Endothelial cell of umbilical vein (primary cell): ENCODE measurements around the gene SLC12A9. TPM values are rescaled to one million over a fixed set of nuclear protein-coding genes. Genes with fewer than 3 reads are reported as not detected.

Experiments
- BruUV-seq: library from RNA; stranded (reverse); fragments of 400-500 nt; replicated peaks from 2 replicates; lab custom pipeline; 2021; lab: Mats Ljungman, UMichigan
- CTCF ChIA-PET: fragments of 300-600, 350-600 bp; sonication (Branson Sonifier 250); formaldehyde crosslinking; loops from one replicate; lab custom pipeline; 2021; ENCODE audit warnings: antibody characterized with exemption, inconsistent platforms; lab: Charles Lee
- POLR2A ChIA-PET: fragments of 300-600, 350-600 bp; sonication (Branson Sonifier 250); formaldehyde crosslinking; loops from one replicate; lab custom pipeline; 2021; ENCODE audit warnings: antibody characterized with exemption, inconsistent platforms; lab: Charles Lee
- DNase-seq: peaks from one replicate; pipeline ENCODE4 v3.0.0-alpha.2; 2011; ENCODE audit warnings: low read depth, low spot score
- FAIRE-seq: peaks from 2 replicates; lab custom pipeline; 2011; peaks lifted over from hg19 to GRCh38; lab: Jason Lieb, UNC
- H2AFZ ChIP-seq: 2 replicates; pipeline ENCODE4 v1.6.0; 2012; ENCODE audit warnings: low read depth, low read length, control low read depth, inconsistent platforms
- H3K27ac ChIP-seq: 2 replicates; pipeline ENCODE4 v1.5.1; 2011; ENCODE audit warnings: low read depth, mild to moderate bottlenecking, control low read depth, low read length, moderate library complexity; ENCODE audit not compliant: insufficient read depth
- H3K27me3 ChIP-seq, 2 experiments: 2 replicates each; pipeline versions ENCODE4 v1.6.0 to v1.6.1; 2011; ENCODE audit warnings: low read length in 2 of 2, mixed read lengths in 1 of 2; ENCODE audit not compliant: control insufficient read depth in 2 of 2, insufficient read depth in 2 of 2
- H3K36me3 ChIP-seq, 2 experiments: 2 replicates in 1 of 2; 3 replicates in 1 of 2; pipeline ENCODE4 v1.5.1; 2011; ENCODE audit warnings: low read length in 2 of 2, mild to moderate bottlenecking in 1 of 2, moderate library complexity in 1 of 2; ENCODE audit not compliant: control insufficient read depth in 2 of 2, insufficient read depth in 2 of 2; ENCODE audit errors: extremely low read depth in 1 of 2
- H3K4me1 ChIP-seq: 3 replicates; pipeline ENCODE4 v1.5.1; 2011; ENCODE audit warnings: mild to moderate bottlenecking, low read length; ENCODE audit not compliant: control insufficient read depth, insufficient read depth; ENCODE audit errors: extremely low read depth
- H3K4me2 ChIP-seq: 2 replicates; pipeline ENCODE4 v1.6.1; 2011; ENCODE audit warnings: low read length, control low read depth, mixed read lengths; ENCODE audit not compliant: insufficient read depth
- H3K4me3 ChIP-seq, 3 experiments: fragments of 200-600 bp in 1 of 3; sonication (generic), shearing (Covaris generic) in 1 of 3; replicated peaks in 1 of 3; 2 replicates each; pipeline ENCODE4 v1.5.1; 2011 to 2016; ENCODE audit warnings: control low read depth in 3 of 3, low read length in 3 of 3, mild to moderate bottlenecking in 2 of 3, inconsistent platforms in 1 of 3, low read depth in 1 of 3, moderate library complexity in 1 of 3; ENCODE audit not compliant: insufficient read depth in 1 of 3
- H3K79me2 ChIP-seq: 2 replicates; pipeline ENCODE4 v1.6.0; 2012; ENCODE audit warnings: low read length, inconsistent platforms; ENCODE audit not compliant: control insufficient read depth, insufficient read depth
- H3K9ac ChIP-seq: replicated peaks from 2 replicates; pipeline ENCODE3; 2011; ENCODE audit warnings: low read length, control low read depth; ENCODE audit not compliant: insufficient read depth; ENCODE audit errors: extremely low read depth
- H3K9me1 ChIP-seq: replicated peaks from 3 replicates; pipeline ENCODE4 v1.6.0; 2011; ENCODE audit warnings: mild to moderate bottlenecking, low read length; ENCODE audit not compliant: control insufficient read depth, insufficient read depth; ENCODE audit errors: extremely low read depth
- H3K9me3 ChIP-seq: replicated peaks from 2 replicates; pipeline ENCODE4 v1.5.1; 2012; ENCODE audit warnings: low read length, inconsistent platforms; ENCODE audit not compliant: control insufficient read depth, insufficient read depth
- H4K20me1 ChIP-seq: replicated peaks from 2 replicates; pipeline ENCODE3; 2011; ENCODE audit warnings: mild to moderate bottlenecking, low read length; ENCODE audit not compliant: control insufficient read depth, insufficient read depth; ENCODE audit errors: extremely low read depth
- EZH2 ChIP-seq: IDR thresholded peaks from 2 replicates; pipeline ENCODE4 v1.6.1; 2012; ENCODE audit warnings: borderline replicate concordance, low read depth, mild to moderate bottlenecking, moderate library complexity, low read length, inconsistent platforms; ENCODE audit not compliant: severe bottlenecking
- FOS ChIP-seq: IDR thresholded peaks from 2 replicates; pipeline ENCODE4 v1.6.1; 2011; ENCODE audit warnings: mild to moderate bottlenecking, low read length, moderate library complexity, borderline replicate concordance; ENCODE audit not compliant: insufficient read depth
- GATA2 ChIP-seq: IDR thresholded peaks from 2 replicates; pipeline ENCODE4 v1.7.0; 2011; ENCODE audit warnings: low read depth, mild to moderate bottlenecking, moderate library complexity, mixed read lengths, low read length; ENCODE audit not compliant: insufficient read length, insufficient read depth
- JUN ChIP-seq: IDR thresholded peaks from 2 replicates; pipeline ENCODE4 v1.6.1; 2011; ENCODE audit warnings: borderline replicate concordance, low read depth; ENCODE audit not compliant: insufficient read length, insufficient read depth
- MAX ChIP-seq: IDR thresholded peaks from 2 replicates; pipeline ENCODE4 v1.6.1; 2011; ENCODE audit not compliant: insufficient read depth, insufficient read length
- MYC ChIP-seq: IDR thresholded peaks from one replicate; pipeline ENCODE4 v1.6.1; 2011; ENCODE audit warnings: mild to moderate bottlenecking, low read depth, low read length
- POLR2A ChIP-seq: IDR thresholded peaks from 2 replicates; pipeline ENCODE4 v1.6.1; 2012; ENCODE audit warnings: low read depth, mild to moderate bottlenecking, control low read depth, low read length
- POLR2AphosphoS5 ChIP-seq: IDR thresholded peaks from 2 replicates; pipeline ENCODE4 v1.6.1; 2012; ENCODE audit warnings: low read depth, mild to moderate bottlenecking, control low read depth, low read length, moderate library complexity; ENCODE audit not compliant: insufficient read depth
- dilution Hi-C: fragments of 300-500 bp; cut with MboI; formaldehyde crosslinking; loops from one replicate; pipeline ENCODE4 v1.15.0; 2019; ENCODE audit warnings: low sequenced_read_pairs; ENCODE audit not compliant: extremely low pct_ligation_motif_present
- intact Hi-C: fragments of 100-400 bp; cut with micrococcal nuclease; formaldehyde crosslinking; loops from one replicate; pipeline ENCODE4 v1.10.0; 2022
- polyA plus RNA-seq, 4 experiments: library from polyadenylated mRNA; depleted of rRNA in 3 of 4; stranded (reverse) in 3 of 4; unstranded in 1 of 4; fragments of >200 nt; gene quantifications; 2 replicates each; pipeline versions ENCODE4 v1.2.1 to v1.2.3, GENCODE V29; 2011 to 2012; ENCODE audit warnings: missing spikeins in 1 of 4
- total RNA-seq: library from RNA; stranded (reverse); gene quantifications from 2 replicates; pipeline ENCODE4 v1.2.3, GENCODE V29; 2021
- TF ChIP-seq, protein P1 (sequence below), 2 donors: IDR thresholded peaks; 1 replicate in 1 of 2; 2 replicates in 1 of 2; pipeline ENCODE4 v1.5.1; 2011; ENCODE audit warnings: low read length in 2 of 2, mild to moderate bottlenecking in 2 of 2, moderate library complexity in 2 of 2, control low read depth in 1 of 2, inconsistent platforms in 1 of 2, low read depth in 1 of 2; ENCODE audit not compliant: insufficient read depth in 1 of 2; ENCODE audit errors: extremely low read depth in 1 of 2

The SLC12A9 gene
- total and polyA plus RNA-seq, 2 donors (not counting 3 experiments of a cell fraction or from before 2014, with no cell fraction given): 35.0 to 37.0 TPM

GRCh38 chr7:100865938-100866728 is 13.6 kb downstream of the SLC12A9 start:
- intact Hi-C loops (loop anchor here (1.0 to 10.0 kb wide), 3 partner anchors 64 to 281 kb away; partner anchors contain the start of genes FBXO24 and LRCH4), dilution Hi-C loops (no loop called here)
- Histone ChIP-seq H3K4me1 (peaks cover 36% of the 10 kb centered on the region), H2AFZ (no peak overlapping the region), H3K27ac (peak overlapping the region; percentile 90), H3K79me2 (peaks cover 25% of the 10 kb centered on the region), H3K4me3 (peak overlapping the region in 1 of 3 experiments; percentile 87), H3K27me3 (no peaks in the 10 kb centered on the region), H3K4me2 (peak overlapping the region; percentile 86), H3K36me3 (peaks cover 4 to 11% of the 10 kb centered on the region in 2 experiments), H3K9me1 (no peaks in the 10 kb centered on the region), H4K20me1 (no peaks in the 10 kb centered on the region), H3K9me3 (no peaks in the 10 kb centered on the region), H3K9ac (peak overlapping the region; percentile 98)
- FAIRE-seq: peak; percentile 88
- DNase-seq: peak; percentile 67
- POLR2A ChIA-PET: interaction anchor here (1.0 kb wide), 1 partner anchor 9 kb away, joined by 4 read pairs; the partner anchor contains the start of gene SRRT
- TF ChIP-seq, protein P1, sequence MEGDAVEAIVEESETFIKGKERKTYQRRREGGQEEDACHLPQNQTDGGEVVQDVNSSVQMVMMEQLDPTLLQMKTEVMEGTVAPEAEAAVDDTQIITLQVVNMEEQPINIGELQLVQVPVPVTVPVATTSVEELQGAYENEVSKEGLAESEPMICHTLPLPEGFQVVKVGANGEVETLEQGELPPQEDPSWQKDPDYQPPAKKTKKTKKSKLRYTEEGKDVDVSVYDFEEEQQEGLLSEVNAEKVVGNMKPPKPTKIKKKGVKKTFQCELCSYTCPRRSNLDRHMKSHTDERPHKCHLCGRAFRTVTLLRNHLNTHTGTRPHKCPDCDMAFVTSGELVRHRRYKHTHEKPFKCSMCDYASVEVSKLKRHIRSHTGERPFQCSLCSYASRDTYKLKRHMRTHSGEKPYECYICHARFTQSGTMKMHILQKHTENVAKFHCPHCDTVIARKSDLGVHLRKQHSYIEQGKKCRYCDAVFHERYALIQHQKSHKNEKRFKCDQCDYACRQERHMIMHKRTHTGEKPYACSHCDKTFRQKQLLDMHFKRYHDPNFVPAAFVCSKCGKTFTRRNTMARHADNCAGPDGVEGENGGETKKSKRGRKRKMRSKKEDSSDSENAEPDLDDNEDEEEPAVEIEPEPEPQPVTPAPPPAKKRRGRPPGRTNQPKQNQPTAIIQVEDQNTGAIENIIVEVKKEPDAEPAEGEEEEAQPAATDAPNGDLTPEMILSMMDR (IDR thresholded peaks at IDR 0.05; ENCODE audit: extremely low read depth in 1 of 2, insufficient read depth in 1 of 2, low read depth in 1 of 2, low read length in 2 of 2): no peak
- TF ChIP-seq POLR2AphosphoS5: peak; percentile 64
- BruUV-seq: no TSS peak
- CTCF ChIA-PET: interaction anchor here (1.0 to 1.5 kb wide), 2 partner anchors 24 to 161 kb away, joined by 4 to 5 read pairs; partner anchors contain the start of genes POP7 and UFSP1

- peak overlapping the region in 1 of 3 experiments; percentile 87 for H3K4me3 ChIP-seq
- peaks cover 36% of the 10 kb centered on the region for H3K4me1 ChIP-seq
- H3K9me3 ChIP-seq: no peaks in the 10 kb centered on the region
- TF ChIP-seq GATA2 (no peak), MYC (no peak), POLR2A (no peak), MAX (no peak), EZH2 (no peak), FOS (no peak), JUN (no peak), POLR2AphosphoS5 (no peak)
- TF ChIP-seq, protein P1 (IDR thresholded peaks at IDR 0.05; ENCODE audit: extremely low read depth in 1 of 2, insufficient read depth in 1 of 2, low read depth in 1 of 2, low read length in 2 of 2): no peak
- no peaks in the 10 kb centered on the region for H4K20me1 ChIP-seq
- no peak for DNase-seq
- POLR2A ChIA-PET: interaction anchor here (0.7 to 1.0 kb wide), 2 partner anchors 8 to 21 kb away, joined by 3 to 4 read pairs; partner anchors contain the start of gene SRRT
- intact Hi-C loops: loop anchor here (1.0 to 10.0 kb wide), 4 partner anchors 9 to 282 kb away; partner anchors contain the start of genes FBXO24, LRCH4 and SRRT
- peak overlapping the region; percentile 50 for H2AFZ ChIP-seq
- H3K27ac ChIP-seq: peak overlapping the region; percentile 90
- CTCF ChIA-PET: interaction anchor here (0.7 to 1.0 kb wide), 2 partner anchors 14 to 161 kb away, joined by 3 to 5 read pairs; partner anchors contain the start of genes POP7 and SLC12A9
- peaks cover 25% of the 10 kb centered on the region for H3K79me2 ChIP-seq
- H3K9ac ChIP-seq: peak overlapping the region; percentile 98
- H3K9me1 ChIP-seq: no peaks in the 10 kb centered on the region
- dilution Hi-C loops: no loop called here
- H3K36me3 ChIP-seq: peaks cover 4 to 16% of the 10 kb centered on the region in 2 experiments
- FAIRE-seq: no peak
- no peaks in the 10 kb centered on the region for H3K27me3 ChIP-seq
- peak overlapping the region; percentile 86 for H3K4me2 ChIP-seq
- no TSS peak for BruUV-seq
Measured at GRCh38 chr7:100866729-100867039, 14.2 kb downstream of the SLC12A9 start.
